HG03108 (cell line): ENCODE data around the gene SLC9A9.

Experiments
- ATAC-seq: cut with Tn5 transposase; IDR thresholded peaks from one replicate; pipeline ENCODE4 v1.9.1; 2021; ENCODE audit warnings: moderate library complexity; ENCODE audit not compliant: unreplicated experiment

SLC9A9 gene

GRCh38 chr3:143653493-143653892, 194.8 kb downstream of the SLC9A9 start:
- no peak for ATAC-seq

GRCh38 chr3:143652118-143652517, 196.2 kb downstream of the SLC9A9 start:
- no peak for ATAC-seq

GRCh38 chr3:143650827-143651226, 197.4 kb downstream of the SLC9A9 start:
- ATAC-seq = no peak

GRCh38 chr3:143650120-143650519, 198.1 kb downstream of the SLC9A9 start:
- ATAC-seq = no peak

GRCh38 chr3:143648708-143649107, 199.6 kb downstream of the SLC9A9 start:
- no peak for ATAC-seq

- ATAC-seq = no peak
Observed at GRCh38 chr3:143648218-143648617, 200.1 kb downstream of the SLC9A9 start.

GRCh38 chr3:143644370-143645089, 203.7 kb downstream of the SLC9A9 start:
- no peak for ATAC-seq

- ATAC-seq = no peak
Observed at GRCh38 chr3:143643905-143644304, 204.4 kb downstream of the SLC9A9 start.

GRCh38 chr3:143640774-143641173, 207.5 kb downstream of the SLC9A9 start:
- ATAC-seq = no peak

- no peak for ATAC-seq
Observed at GRCh38 chr3:143637133-143637532, 211.1 kb downstream of the SLC9A9 start.

GRCh38 chr3:143634991-143635390, 213.3 kb downstream of the SLC9A9 start:
- no peak for ATAC-seq

GRCh38 chr3:143634427-143634826, 213.8 kb downstream of the SLC9A9 start:
- ATAC-seq = no peak

GRCh38 chr3:143633816-143634215, 214.5 kb downstream of the SLC9A9 start:
- no peak for ATAC-seq

GRCh38 chr3:143629726-143630125, 218.5 kb downstream of the SLC9A9 start:
- ATAC-seq = no peak

- no peak for ATAC-seq
Observed at GRCh38 chr3:143628971-143629370, 219.3 kb downstream of the SLC9A9 start.

- no peak for ATAC-seq
Observed at GRCh38 chr3:143627336-143627735, 220.9 kb downstream of the SLC9A9 start.

GRCh38 chr3:143619231-143619630, 229.0 kb downstream of the SLC9A9 start:
- no peak for ATAC-seq

- no peak for ATAC-seq
Observed at GRCh38 chr3:143617050-143617449, 231.2 kb downstream of the SLC9A9 start.

GRCh38 chr3:143613226-143613625, 235.0 kb downstream of the SLC9A9 start:
- no peak for ATAC-seq

GRCh38 chr3:143612541-143612940, 235.7 kb downstream of the SLC9A9 start:
- no peak for ATAC-seq

- no peak for ATAC-seq
Observed at GRCh38 chr3:143608966-143609365, 239.3 kb downstream of the SLC9A9 start.

- no peak for ATAC-seq
Observed at GRCh38 chr3:143605233-143605950, 242.9 kb downstream of the SLC9A9 start.
